Stimulated activated CD4-positive, alpha-beta T cell treated with anti-CD3 and anti-CD28 coated beads, Interleukin-4, amount 100 ng/mL, for 4 hours (primary cell): ENCODE data around the gene GPAT2.
"Not testable (repeated sequence)": the region's sequence is repeated elsewhere in the genome, so short reads cannot be mapped to it uniquely, and the experiment has no call there.

ENCODE experiments used
- DNase-seq, 2 experiments: peaks; one replicate each; pipeline ENCODE4 v3.0.0-alpha.2; 2020

The GPAT2 gene

DNA sequence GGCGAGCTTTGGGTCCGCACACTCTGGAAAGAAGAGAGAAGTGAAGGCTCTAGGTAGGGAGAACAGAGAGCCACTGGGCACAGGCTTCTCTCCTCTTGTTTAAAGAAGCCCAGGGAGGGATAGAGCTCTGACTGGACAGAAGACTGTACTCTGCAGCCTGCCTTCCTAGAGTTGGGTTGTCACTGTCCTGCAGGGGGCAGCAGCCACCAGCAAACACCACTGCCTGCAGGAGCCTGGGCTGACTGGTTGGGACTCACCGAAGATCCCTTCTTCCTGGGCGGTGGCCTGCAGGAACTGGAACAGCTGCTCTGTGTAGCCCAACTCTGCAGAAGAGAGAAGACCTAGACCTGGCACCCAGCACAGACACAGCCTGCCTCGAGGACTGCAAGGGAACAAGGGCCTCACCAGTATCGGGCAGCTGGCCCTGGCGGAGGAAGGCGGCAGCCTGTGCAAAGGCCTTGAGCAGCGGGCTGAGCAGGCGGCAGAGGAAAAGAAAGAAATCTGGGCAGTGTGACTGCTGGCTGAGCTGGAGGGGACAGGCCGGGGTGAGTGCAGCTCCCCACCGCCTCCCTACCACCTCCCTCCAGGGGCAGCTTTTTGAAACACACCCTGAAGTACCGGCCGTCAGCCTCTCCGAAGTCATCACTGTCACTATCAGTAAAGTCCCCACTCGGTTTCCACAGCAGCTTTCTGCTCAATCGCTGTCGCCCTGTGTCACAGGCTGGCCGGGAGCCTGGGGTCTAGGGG, 11.8 kb downstream of the GPAT2 start:
- DNase-seq, result peak; percentile 46 to 62

DNA sequence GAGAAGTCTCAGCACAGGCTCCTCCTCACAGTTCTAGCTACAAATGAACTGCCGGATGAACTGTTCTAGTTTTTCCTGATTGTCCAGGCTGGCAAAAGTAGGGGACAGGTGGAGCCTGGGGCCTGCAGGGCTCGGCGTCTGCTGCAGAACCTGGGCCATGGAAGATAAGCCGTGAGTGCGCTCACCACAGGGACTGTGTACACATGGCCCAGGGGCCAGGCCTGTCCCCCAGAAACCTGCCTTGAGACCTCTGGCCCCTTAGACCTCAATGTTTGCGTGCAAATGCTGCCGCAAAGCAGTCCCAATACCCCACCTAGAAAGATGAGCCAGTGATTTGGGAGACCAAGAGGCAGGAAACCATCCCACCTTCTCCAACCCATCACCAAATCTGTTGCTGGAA, 12.6 kb downstream of the GPAT2 start:
- not testable (repeated sequence) for DNase-seq

DNA sequence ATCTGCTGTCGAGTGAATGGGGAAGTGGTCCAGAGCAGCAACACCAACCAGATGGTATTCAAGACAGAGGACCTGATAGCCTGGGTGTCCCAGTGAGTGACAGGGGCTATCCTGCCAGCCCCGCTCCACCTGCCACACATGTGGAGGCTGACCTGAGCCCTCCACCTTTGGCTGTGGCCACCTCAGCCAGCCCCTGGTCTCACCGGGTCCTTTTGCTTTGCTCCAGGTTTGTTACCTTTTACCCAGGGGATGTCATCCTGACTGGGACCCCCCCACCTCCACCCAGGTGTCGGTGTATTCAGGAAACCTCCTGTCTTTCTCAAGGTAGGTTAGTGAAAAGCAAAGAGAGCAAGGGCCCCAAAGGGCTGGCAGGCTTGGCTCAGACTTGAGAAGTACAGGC, 13.6 kb downstream of the GPAT2 start:
- DNase-seq, result not testable (repeated sequence)

DNA sequence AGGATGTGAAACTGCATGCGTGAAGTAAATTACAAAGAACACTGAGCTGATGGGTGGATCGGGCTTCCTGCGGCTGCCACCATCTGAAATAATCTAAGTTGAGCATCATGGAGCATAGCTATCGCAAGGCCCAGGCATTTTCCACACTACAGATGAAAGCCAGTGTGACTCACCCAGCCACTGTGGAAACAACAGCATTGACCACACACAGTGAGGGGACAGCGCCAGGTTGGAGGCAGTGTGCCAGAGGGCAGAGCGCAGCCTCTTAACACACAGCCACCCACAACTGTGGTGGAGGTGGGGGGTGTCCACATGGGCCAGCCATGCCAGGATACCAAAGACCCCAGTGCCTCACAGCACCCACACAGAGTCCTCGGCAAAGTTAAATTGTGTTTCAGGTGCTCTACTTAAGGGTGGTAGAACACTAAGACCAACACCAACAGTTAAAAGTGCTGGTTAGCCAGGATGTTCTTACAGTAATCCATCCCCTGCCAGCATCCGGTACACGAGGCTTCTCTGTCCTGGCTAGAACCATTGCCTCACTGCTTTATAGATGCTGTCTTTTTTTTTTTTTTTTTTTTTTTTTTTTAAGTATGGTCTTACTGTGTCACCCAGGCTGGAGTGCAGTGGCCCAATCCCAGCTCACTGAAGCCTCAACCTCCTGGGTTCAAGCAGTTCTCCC, 14.7 kb downstream of the GPAT2 start:
- not testable (repeated sequence) for DNase-seq

GRCh38 chr2:96016321-96016720, 18.4 kb downstream of the GPAT2 start:
- not testable (repeated sequence) for DNase-seq

GRCh38 chr2:96012792-96013264, 21.9 kb downstream of the GPAT2 start:
- DNase-seq, result not testable (repeated sequence)

DNA sequence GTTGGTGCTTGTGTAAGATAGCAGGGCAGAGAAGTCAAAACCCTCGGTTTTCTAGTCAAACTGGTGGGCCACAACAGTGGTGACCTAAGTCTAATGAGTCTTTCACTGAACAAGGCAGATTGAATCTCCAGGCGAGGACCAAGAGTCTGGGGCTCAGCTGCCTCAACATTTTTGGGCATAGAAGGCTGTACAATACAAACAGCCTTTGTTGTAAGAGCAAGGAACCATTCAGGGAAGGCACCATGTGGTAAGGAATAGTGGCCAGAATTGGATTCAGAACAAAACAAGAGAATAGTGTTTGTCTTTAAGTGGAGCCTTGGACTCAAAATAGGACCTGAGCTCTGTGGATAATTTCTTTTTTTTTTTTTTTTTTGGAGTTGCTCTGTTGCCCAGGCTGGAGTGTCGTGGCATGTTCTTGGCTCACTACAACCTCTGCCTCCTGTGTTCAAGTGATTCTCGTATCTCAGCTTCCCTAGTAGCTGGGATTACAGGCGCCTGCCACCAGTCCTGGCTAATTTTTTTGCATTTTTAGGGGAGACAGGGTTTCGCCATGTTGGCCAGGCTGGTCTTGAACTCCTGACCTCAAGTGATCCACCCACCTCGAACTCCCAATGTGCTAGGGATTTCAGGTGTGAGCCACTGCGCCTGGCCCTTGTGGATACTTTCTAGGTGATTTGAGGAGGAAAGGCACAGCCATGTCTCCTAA, 22.5 kb downstream of the GPAT2 start:
- not testable (repeated sequence) for DNase-seq

GRCh38 chr2:96011129-96011455, 23.6 kb downstream of the GPAT2 start:
- not testable (repeated sequence) for DNase-seq

GRCh38 chr2:96010320-96011128, 24.2 kb downstream of the GPAT2 start:
- DNase-seq, result peak; percentile 95 to 98

DNA sequence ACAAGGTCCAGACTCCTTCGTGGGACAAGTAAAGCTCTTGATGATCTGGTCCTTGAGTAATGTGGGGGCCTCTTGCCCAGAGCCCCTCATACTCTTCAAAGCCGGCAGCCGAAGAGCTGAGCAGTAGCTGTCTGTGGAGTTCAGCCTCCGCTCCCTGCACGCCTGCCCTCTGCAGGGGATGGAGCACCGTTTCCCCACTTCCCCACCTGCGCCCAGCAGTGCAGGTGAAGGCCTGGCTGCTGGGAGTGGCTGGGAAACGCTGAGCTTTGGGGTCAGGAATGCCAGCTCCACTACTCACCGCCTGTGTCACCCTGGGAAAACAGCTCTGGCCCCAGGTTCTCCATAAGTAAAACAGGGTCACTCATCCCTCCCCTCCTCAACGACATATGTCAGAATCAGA, 24.9 kb downstream of the GPAT2 start:
- not testable (repeated sequence) for DNase-seq

GRCh38 chr2:96008051-96008450, 26.7 kb downstream of the GPAT2 start:
- not testable (repeated sequence) for DNase-seq

DNA sequence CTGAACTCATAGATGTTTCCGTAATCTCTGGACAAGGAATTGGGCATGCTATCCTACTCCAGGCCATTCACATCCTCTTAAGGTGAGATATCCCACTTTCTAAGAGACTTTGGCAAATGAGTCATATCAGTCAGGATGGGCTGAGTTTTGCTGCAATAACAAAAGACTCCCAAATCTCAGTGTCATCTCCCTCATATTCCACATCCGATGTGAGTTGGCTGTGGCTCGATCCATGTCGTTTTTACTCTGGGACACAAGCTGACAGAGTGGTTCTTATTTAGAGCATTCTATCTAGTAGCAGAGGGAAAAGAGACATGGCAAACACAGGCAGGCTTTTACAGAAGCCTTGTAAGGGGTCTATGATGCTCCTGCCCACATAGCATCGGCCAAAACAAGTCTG, 28.5 kb downstream of the GPAT2 start:
- not testable (repeated sequence) for DNase-seq

DNA sequence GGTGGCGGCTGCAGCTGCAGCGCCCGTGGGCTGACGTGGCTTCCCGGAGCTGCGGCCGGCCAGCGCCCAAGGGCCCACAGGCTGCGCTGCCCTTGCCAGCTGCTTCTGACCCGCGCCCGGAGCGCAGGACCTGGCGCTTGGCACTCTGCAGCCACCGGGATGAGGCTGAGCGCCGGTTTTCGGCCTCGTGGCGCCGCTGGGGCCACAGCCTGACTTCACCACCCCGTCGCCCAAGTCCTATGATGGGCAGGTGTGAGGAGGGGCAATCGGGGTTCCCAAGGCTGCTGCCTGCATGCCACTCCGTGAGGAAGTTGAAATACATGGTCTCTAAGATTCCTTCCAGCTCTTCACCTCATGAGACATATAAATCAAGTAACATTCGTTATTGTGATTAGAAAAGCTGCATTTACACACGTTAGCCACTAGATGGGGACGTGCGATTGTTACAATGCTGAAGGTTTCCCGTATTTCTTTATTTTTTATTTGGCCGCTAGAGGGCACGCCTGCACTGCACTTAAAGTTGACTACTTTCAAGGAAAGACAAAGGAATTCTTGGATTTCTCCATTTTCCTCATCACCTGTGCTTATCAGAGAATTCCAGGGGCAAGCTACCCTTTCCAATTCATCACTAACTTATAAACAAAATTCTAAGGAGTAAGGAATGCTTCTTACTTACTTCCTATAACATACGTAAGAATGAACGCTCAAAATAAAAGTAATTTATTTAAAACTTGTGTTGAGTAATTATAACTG, 42.0 kb downstream of the GPAT2 start:
- peak; percentile 15 to 26 for DNase-seq

- peak; percentile 15 to 16 for DNase-seq
Measured at GRCh38 chr2:95992102-95992501, 42.6 kb downstream of the GPAT2 start.

GRCh38 chr2:95991351-95992094, 43.2 kb downstream of the GPAT2 start, which contains the start of gene ANKRD36C:
Gene ANKRD36C (minus strand): TSS chr2:95991824. CDS start chr2:95991708, 116 bp downstream.
- peak; percentile 5 to 7 for DNase-seq

- not testable (repeated sequence) for DNase-seq
Measured at GRCh38 chr2:95990884-95991283, 43.8 kb downstream of the GPAT2 start.
